Astrocyte of the cerebellum (primary cell): Measurements from ENCODE around the gene EGFR.

Source experiments
- DNase-seq: peaks from one replicate; pipeline ENCODE4 v3.0.0-alpha.2; 2011; ENCODE audit warnings: low read depth
- H3K4me3 ChIP-seq: 2 replicates; pipeline ENCODE4 v1.5.1; 2011; ENCODE audit warnings: mild to moderate bottlenecking, low read depth, low read length, moderate library complexity
- CTCF ChIP-seq: IDR thresholded peaks from 2 replicates; pipeline ENCODE4 v1.5.1; 2012; ENCODE audit warnings: low read length, low read depth, moderate library complexity, mild to moderate bottlenecking; ENCODE audit errors: missing control alignments
- in situ Hi-C: cut with HindIII; loops from 2 replicates; pipeline ENCODE4 v1.10.0; 2017; ENCODE audit warnings: low sequenced_read_pairs

The EGFR gene

GRCh38 chr7:55245271-55245723 lies 226.5 kb downstream of the EGFR start:
- DNase-seq, result peak; percentile 99
- no peak for TF ChIP-seq CTCF
- no peak overlapping the region for H3K4me3 ChIP-seq
- in situ Hi-C loops, result loop anchor here (5.0 kb wide), 1 partner anchor 468 kb away; no protein-coding TSS in a partner anchor

- TF ChIP-seq CTCF, result no peak
- in situ Hi-C loops, result loop anchor here (5.0 kb wide), 1 partner anchor 469 kb away; no protein-coding TSS in a partner anchor
- DNase-seq, result peak; percentile 53
- H3K4me3 ChIP-seq, result no peak overlapping the region
Measured at GRCh38 chr7:55246171-55246570, 227.4 kb downstream of the EGFR start.

- no peak for DNase-seq
- no peak overlapping the region for H3K4me3 ChIP-seq
- in situ Hi-C loops, result loop anchor here (5.0 kb wide), 1 partner anchor 470 kb away; no protein-coding TSS in a partner anchor
- TF ChIP-seq CTCF, result no peak
Measured at GRCh38 chr7:55247428-55247827, 228.6 kb downstream of the EGFR start.

- H3K4me3 ChIP-seq, result no peak overlapping the region
- TF ChIP-seq CTCF, result no peak
- no peak for DNase-seq
- in situ Hi-C loops, result loop anchor here (5.0 kb wide), 1 partner anchor 471 kb away; no protein-coding TSS in a partner anchor
Measured at GRCh38 chr7:55248526-55248925, 229.7 kb downstream of the EGFR start.

- in situ Hi-C loops, result loop anchor here (5.0 kb wide), 1 partner anchor 472 kb away; no protein-coding TSS in a partner anchor
- H3K4me3 ChIP-seq, result no peak overlapping the region
- no peak for DNase-seq
- TF ChIP-seq CTCF, result no peak
Measured at GRCh38 chr7:55249332-55249731, 230.5 kb downstream of the EGFR start.

- DNase-seq, result no peak
- in situ Hi-C loops, result no loop called here
- peak; percentile 35 for TF ChIP-seq CTCF
- no peak overlapping the region for H3K4me3 ChIP-seq
Measured at GRCh38 chr7:55250313-55250712, 231.5 kb downstream of the EGFR start.

GRCh38 chr7:55251313-55251712 lies 232.5 kb downstream of the EGFR start:
- DNase-seq, result no peak
- H3K4me3 ChIP-seq, result no peak overlapping the region
- no peak for TF ChIP-seq CTCF
- in situ Hi-C loops, result no loop called here
